Measurements from ENCODE around the gene XYLB. TPM values are rescaled to one million over a fixed set of nuclear protein-coding genes. Genes with fewer than 3 reads are reported as not detected.

Gene XYLB
- total RNA-seq, 2 donors from 2014 or later, result 4.9 TPM

DNA sequence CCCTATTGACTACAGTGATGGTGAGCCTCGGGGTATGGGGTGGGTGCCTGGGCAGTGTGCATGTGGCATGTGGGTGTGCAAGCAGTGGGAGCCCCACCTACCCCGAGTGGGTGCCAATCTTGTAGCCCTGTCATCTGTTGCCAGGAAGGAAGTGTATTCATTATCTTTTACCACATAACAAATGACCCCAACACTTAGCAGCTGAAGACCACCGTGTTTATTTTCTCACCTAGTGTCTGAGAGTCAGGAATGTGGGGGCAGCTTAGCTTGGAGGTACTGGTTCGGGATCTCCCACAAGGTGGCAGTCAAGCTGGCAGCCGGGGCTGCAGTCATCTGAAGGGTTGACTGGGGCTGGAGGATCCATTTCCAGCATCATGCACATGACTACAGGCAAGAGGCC, 21.7 kb downstream of the XYLB start:
- 92% methylated on average over 5 of the region's 5 CpGs for WGBS
- Histone ChIP-seq H3K9me3 (no peaks in the 10 kb centered on the region), H3K27me3 (replicated peaks; ENCODE audit: insufficient read depth) (no peaks in the 10 kb centered on the region), H3K4me1 (replicated peaks) (no peaks in the 10 kb centered on the region), H3K4me3 (no peak overlapping the region), H3K36me3 (no peaks in the 10 kb centered on the region), H3K27ac (no peak overlapping the region)
- no peak for DNase-seq (ENCODE audit: low spot score)
- intact Hi-C loops (cut with DNase I), result no loop called here
- TF ChIP-seq POLR2A (IDR thresholded peaks at IDR 0.05) (no peak), POLR2AphosphoS5 (IDR thresholded peaks at IDR 0.05) (no peak)
- TF ChIP-seq, protein P1, sequence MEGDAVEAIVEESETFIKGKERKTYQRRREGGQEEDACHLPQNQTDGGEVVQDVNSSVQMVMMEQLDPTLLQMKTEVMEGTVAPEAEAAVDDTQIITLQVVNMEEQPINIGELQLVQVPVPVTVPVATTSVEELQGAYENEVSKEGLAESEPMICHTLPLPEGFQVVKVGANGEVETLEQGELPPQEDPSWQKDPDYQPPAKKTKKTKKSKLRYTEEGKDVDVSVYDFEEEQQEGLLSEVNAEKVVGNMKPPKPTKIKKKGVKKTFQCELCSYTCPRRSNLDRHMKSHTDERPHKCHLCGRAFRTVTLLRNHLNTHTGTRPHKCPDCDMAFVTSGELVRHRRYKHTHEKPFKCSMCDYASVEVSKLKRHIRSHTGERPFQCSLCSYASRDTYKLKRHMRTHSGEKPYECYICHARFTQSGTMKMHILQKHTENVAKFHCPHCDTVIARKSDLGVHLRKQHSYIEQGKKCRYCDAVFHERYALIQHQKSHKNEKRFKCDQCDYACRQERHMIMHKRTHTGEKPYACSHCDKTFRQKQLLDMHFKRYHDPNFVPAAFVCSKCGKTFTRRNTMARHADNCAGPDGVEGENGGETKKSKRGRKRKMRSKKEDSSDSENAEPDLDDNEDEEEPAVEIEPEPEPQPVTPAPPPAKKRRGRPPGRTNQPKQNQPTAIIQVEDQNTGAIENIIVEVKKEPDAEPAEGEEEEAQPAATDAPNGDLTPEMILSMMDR (IDR thresholded peaks at IDR 0.05), result no peak

GRCh38 chr3:38369186-38369585, 22.6 kb downstream of the XYLB start:
- Histone ChIP-seq H3K4me1 (replicated peaks) (no peaks in the 10 kb centered on the region), H3K27me3 (replicated peaks; ENCODE audit: insufficient read depth) (no peaks in the 10 kb centered on the region), H3K36me3 (no peaks in the 10 kb centered on the region), H3K9me3 (no peaks in the 10 kb centered on the region), H3K27ac (no peak overlapping the region), H3K4me3 (no peak overlapping the region)
- WGBS, result 94% methylated on average over 3 of the region's 3 CpGs
- intact Hi-C loops (cut with DNase I), result no loop called here
- no peak for DNase-seq (ENCODE audit: low spot score)
- TF ChIP-seq, protein P1 (IDR thresholded peaks at IDR 0.05), result no peak
- TF ChIP-seq POLR2A (IDR thresholded peaks at IDR 0.05) (no peak), POLR2AphosphoS5 (IDR thresholded peaks at IDR 0.05) (no peak)

GRCh38 chr3:38370149-38370548, 23.6 kb downstream of the XYLB start:
- Histone ChIP-seq H3K27me3 (replicated peaks; ENCODE audit: insufficient read depth) (no peaks in the 10 kb centered on the region), H3K4me1 (replicated peaks) (no peaks in the 10 kb centered on the region), H3K9me3 (no peaks in the 10 kb centered on the region), H3K27ac (no peak overlapping the region), H3K36me3 (no peaks in the 10 kb centered on the region), H3K4me3 (no peak overlapping the region)
- intact Hi-C loops (cut with DNase I), result no loop called here
- TF ChIP-seq POLR2AphosphoS5 (IDR thresholded peaks at IDR 0.05) (no peak), POLR2A (IDR thresholded peaks at IDR 0.05) (no peak)
- TF ChIP-seq, protein P1 (IDR thresholded peaks at IDR 0.05), result no peak
- DNase-seq (ENCODE audit: low spot score), result no peak
- 79% methylated on average over 2 of the region's 2 CpGs for WGBS

DNA sequence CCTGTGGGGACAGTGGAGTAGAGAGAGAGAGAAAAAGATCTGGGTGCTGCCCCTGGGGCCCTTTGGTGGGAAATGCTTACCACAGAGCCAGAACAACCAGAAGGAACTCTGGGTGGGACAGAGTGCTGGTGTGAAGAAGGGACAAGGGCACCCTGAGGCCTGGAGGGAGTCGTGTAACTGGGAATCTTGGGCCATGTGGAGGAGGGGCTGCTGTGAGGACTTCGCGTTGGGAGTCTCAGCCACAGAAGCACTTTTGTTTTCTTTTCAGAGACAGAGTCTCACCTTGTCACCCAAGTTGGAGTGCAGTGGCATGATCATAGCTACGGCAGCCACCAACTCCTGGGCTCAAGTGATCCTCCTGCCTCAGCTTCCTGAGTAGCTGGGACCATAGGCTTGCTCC, 24.3 kb downstream of the XYLB start:
- no peak for DNase-seq (ENCODE audit: low spot score)
- H3K27ac ChIP-seq, result no peak overlapping the region
- no peaks in the 10 kb centered on the region for H3K36me3 ChIP-seq
- no peaks in the 10 kb centered on the region for H3K27me3 ChIP-seq (replicated peaks; ENCODE audit: insufficient read depth)
- H3K4me3 ChIP-seq, result no peak overlapping the region
- H3K9me3 ChIP-seq, result no peaks in the 10 kb centered on the region
- intact Hi-C loops (cut with DNase I), result no loop called here
- TF ChIP-seq POLR2AphosphoS5 (IDR thresholded peaks at IDR 0.05) (no peak), POLR2A (IDR thresholded peaks at IDR 0.05) (no peak)
- TF ChIP-seq, protein P1 (IDR thresholded peaks at IDR 0.05), result no peak
- no peaks in the 10 kb centered on the region for H3K4me1 ChIP-seq (replicated peaks)
- 59% methylated on average over 4 of the region's 4 CpGs for WGBS

- DNase-seq (ENCODE audit: low spot score), result peak; percentile 47
- H3K4me1 ChIP-seq (replicated peaks), result no peaks in the 10 kb centered on the region
- no peaks in the 10 kb centered on the region for H3K27me3 ChIP-seq (replicated peaks; ENCODE audit: insufficient read depth)
- TF ChIP-seq, protein P1 (IDR thresholded peaks at IDR 0.05), result no peak
- TF ChIP-seq POLR2AphosphoS5 (IDR thresholded peaks at IDR 0.05) (peak; percentile 72), POLR2A (IDR thresholded peaks at IDR 0.05) (no peak)
- no peaks in the 10 kb centered on the region for H3K36me3 ChIP-seq
- intact Hi-C loops (cut with DNase I), result no loop called here
- no peaks in the 10 kb centered on the region for H3K9me3 ChIP-seq
- WGBS, result 47% methylated on average over 15 of the region's 15 CpGs
- no peak overlapping the region for H3K27ac ChIP-seq
- no peak overlapping the region for H3K4me3 ChIP-seq
Observed at GRCh38 chr3:38371541-38372213, 25.1 kb downstream of the XYLB start.
